ENCODE data around the gene GOLGA1.

The GOLGA1 gene

DNA sequence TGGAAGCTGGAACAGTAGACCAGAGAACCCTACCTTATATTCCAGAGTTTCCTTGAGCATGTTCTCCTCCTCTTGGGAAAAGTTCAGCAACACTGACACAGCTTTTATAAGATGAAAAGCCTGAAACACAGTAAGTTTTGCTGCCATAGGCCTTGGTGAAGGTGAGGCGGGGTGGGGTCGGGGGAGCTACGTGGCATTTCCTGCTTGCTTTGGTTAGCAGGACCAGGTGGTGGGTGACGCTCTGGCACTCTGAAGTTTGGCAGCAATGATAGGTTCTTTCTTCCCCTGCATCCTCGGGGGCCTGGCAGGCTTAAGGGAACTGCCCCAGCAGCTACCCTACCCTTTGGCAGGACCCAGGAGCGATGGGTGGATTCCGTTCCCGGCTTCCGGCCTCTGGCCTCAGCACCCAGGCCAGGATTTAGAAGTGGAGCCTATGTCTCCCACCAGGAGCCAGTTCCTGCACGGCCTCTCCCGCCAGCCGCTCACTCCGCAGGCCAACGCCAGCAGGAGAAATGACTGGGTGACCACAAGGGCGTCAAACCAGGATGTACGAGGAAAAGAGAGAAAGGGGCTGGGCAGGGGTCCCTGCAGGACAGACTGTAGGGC, 59.6 kb downstream of the GOLGA1 start:
- DNase-seq: no peak

DNA sequence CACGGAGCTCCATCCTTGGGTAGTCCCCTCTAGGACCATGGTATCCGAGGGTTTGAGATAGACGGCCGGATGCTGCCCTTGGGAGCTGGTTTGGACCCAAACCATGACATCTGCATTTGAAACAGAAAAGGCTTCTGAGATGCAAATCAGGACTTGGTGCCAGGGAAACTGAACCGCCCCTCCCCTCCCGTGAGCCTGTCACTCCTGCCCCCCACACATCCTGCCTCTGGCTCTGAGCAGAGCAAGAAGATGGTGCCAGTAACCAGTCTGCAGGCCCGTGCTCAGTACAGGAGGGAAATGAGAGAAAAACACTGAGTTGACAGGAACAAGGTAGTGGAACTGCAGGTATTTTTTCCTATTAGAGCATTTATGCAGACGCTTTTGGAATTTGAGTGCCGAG, 60.4 kb downstream of the GOLGA1 start:
- DNase-seq: no peak

DNA sequence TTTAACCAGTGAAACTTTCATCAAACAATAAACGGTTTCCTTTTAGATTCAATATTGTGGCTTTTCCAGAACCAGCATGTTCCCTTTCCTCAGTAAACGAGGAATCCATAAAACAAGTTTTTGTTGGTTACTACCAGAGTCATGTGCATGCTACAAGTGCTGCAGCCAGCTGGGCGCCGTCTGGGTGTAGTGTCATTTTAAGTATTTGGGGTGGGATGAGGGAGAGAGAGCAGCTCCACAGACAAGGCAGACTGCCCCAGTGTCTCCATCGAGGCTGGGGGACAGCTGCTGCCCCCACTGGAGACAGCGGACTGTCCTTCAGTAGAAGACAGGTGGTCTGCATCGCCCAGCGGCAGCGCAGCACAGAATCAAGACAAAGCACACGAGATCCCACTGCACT, 61.7 kb downstream of the GOLGA1 start:
- no peak for DNase-seq

DNA sequence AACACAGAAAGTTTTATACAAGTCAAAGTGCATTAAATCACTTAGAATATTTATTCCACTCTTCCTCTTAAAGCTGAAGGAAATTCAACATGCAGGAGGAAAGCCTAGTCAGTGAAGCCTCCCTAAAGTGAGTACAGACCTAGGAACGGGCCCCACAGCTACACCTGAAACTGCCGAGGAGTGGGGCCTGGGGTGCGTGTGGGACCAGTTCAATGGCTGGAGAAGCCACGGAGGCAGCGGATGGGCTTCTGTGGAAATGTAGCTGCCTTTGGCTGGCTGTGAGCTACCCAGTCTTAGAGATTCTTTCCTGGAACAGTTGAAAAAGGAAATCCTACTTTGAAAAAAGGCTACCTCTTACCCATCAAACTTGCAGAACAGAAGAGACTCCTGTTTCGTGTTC, 62.4 kb downstream of the GOLGA1 start:
- no peak for DNase-seq

DNA sequence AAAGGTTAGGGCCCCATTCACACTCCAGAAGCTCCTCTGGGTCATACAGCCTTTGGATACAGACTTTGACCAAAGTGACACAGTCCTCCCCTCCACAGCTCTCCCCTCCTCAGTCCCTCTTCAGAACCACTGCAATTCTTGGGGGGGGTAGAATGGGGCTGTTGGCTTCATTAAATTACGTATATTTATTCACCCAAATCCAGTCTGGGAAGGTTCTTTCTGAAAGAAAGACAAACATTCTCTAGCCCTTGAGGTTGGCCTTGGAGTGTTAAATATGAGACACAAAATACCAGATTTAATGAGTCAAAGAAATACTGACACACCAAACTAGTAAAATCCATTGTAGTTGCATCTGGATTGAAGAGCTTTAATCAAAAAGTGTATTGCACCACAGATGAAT, 62.9 kb downstream of the GOLGA1 start:
- no peak for DNase-seq

DNA sequence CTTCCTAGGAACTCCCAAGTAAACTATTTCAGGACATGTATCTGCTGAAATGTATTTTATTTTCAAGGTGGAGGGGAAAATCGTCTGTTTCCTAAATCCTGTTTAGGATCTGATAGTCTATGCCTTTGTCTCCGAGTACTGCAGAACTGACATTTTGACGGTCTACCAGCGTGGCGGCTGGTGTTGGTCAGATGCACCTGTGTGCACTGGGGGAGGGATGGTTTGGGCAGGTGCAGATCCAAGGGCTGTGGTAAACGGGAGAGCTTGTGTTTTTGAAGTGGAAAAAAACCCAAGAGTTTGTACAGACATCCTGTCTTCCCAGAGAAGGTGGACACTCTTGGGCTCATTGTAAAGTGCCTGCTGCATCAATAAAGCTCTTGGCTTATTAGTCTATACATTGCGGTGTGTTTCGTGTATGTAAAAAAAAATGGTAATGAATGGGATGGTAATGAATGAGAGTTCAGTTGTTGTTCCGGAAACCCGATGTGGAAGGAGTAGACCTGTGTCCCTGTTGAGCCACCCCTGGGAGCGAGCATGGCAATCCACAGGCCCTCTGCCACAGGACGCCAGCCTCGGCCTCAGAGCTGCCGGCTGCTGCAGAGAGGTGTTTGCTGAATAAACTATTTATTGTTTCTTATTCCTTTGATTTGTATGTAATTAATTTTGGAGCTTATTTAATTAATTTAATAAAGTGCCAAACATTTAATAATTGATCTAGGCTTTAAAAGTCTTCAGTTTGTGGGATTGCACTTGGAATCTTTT, 63.7 kb downstream of the GOLGA1 start:
- no peak for DNase-seq

DNA sequence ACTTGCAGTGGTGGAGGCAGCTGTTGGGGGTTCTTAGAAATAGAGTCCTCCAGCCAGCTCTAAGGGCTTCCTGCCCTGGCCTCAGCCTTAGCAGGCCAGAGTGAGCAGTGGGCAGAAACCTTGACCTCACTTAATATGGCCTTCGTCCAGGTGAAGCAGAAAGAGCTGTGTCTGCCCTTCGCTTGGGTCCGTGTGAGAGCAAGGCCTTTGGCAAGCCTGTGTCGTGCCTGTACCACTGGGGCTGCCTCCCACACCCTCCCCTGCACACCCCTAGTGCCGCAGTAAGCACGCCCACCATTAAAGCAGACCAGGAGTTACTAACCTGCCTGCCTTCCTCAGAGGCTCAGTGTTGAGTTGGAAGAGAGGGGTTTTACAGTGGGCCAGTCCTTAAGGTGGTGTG, 65.4 kb downstream of the GOLGA1 start:
- no peak for DNase-seq

DNA sequence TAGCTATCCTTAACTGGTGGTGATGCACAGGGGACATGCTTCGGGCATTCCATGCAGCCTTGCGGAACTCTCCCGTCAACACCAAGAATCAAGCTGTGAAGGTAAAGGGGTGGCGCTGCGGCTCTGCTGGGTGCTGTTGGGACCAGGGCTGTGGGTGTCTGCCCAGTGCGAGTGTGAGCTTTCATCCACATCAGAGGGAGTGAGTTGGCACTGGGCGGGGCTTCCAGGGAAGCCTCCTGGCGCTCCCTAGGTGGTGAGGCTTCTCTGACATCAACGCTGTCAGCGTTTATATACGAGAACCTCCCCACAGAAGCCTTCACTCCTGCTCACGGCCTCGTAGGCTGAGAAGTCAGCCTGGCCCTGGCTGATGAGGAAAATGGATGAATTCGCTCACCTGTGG, 67.2 kb downstream of the GOLGA1 start:
- no peak for DNase-seq

DNA sequence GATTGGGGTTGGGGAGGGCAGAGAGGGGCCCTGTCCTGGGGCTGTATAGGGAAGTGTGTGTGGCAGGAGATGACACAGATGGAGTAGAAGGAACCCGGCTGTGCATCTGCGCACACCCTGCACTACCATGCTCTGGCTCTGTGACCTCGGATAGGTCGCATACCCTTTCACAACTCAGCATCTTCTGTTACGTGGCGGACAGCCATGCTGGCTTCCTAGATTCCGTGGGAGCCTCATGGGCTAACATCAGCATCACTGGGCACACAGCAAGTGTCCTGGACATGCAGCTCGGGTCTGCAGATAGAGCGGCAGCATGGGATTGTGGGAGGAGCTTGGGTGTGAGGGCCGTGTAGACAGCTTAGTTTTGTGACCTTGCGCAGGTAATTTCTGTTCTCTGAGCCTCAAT, 69.7 kb downstream of the GOLGA1 start:
- DNase-seq: no peak

DNA sequence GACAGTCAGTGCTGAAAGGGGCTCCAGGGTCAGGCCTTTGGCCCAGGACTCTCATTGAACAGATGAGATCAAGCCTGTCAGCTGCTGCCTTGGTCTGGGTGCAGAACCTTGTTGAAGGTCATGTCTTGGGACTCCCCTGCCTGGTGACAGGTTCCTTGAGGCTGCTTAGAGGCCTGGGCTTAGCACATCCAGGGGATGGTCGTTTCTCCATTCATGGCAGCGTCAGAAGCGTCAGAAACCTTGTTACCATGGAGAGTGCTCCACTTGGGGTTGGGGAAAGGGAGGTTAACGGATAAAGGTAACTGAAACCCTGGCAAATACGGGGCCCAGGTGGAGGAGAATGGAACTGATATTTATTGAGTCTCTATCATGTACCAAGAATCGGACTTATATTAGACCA, 70.2 kb downstream of the GOLGA1 start:
- no peak for DNase-seq

DNA sequence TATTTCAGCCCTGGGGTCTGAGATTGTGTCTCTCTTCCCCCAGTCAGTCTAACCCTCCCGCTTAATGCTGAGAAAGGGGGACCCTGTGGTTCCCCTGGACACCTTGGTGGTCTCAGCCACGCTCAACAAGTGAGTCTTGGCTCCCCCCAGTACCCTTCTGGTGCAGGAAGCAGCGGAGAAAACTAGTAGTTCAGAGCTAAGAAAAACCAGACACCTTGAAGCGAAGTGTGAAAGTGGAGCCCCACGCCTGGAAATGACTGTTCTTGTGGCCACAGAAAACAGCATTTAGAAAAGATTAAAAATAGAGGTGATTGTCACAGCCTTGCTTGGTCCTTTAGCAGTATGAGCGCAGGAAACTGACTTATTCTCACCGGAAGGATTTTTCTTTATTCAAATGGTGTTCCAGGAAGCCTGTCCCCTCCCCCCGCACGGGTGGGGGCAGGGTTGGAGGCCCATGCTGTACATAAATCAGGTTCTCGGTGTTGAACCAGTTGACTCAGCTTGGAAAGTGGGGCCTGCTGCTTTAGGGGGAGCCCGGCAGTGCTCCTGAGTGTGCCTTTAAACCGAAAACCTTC, 70.8 kb downstream of the GOLGA1 start:
- peak; percentile 62 for DNase-seq

DNA sequence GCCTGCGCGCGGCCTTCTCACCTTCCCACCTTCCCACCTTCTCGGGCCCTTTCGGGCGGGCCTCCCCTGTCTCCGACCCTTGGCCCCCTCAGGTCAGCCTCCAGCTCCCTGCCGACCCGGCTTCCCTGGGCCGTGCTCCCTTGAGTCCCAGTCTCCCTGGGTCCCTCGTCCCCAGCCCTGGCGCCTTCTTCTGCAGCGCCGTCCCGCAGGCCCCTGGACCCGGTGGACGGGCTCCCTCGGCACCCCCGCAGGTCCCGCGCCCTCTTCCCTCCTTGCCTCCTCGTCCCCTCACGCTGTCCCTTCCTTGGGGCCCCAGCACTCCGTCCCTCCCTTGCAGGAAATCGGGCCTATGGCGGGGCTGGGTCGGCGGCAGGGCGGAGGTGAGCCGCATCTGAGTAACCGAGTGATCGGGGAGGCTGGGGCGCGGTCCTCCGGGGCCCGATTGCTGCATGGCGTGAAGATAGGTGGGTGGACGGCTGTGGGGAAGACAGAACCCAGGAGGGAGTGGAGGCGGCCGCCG, 71.4 kb downstream of the GOLGA1 start:
- peak; percentile 49 for DNase-seq

DNA sequence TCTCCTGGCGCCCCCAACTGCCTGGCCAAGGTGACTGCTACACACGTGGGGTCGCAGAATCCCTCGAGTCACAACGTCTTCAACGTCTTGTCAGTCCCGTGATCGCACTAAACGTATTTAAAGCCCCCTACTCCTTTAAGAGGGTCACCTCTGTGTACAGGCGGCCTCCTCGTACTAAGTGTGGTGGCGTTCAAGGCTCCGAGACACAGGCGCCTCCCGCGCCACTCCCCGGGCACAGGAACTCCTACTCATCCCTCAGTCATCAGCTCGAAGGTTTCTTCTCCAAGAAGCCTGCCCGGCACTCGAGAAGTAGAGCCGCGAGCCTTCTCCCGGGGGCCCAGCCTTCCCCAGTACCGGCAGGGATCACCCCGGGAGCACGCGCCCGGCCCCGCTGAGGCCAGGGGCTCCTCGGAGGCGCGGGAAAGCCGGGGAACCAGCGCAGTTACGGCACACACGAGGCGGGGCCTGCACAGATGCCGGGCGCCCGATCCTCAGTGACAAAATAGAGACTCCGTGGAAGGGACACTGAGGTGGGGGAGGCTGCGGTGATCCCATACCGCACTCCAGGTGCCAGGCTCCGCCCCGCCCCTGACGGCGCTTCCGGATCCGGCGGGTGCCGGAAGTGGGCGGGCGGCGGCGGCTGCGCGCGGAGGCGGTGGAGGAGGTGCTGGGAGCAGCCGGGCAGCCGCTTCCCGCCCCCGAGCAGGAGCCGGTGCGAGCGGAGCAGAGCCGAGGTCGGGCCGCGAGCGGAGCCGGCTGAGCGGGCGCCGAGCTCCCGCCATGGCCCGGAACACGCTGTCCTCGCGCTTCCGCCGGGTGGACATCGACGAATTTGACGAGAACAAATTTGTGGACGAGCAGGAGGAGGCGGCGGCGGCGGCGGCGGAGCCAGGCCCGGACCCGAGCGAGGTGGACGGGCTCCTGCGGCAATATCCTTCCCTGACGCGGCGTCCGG, 72.1 kb downstream of the GOLGA1 start:
- DNase-seq: peak; percentile 87

DNA sequence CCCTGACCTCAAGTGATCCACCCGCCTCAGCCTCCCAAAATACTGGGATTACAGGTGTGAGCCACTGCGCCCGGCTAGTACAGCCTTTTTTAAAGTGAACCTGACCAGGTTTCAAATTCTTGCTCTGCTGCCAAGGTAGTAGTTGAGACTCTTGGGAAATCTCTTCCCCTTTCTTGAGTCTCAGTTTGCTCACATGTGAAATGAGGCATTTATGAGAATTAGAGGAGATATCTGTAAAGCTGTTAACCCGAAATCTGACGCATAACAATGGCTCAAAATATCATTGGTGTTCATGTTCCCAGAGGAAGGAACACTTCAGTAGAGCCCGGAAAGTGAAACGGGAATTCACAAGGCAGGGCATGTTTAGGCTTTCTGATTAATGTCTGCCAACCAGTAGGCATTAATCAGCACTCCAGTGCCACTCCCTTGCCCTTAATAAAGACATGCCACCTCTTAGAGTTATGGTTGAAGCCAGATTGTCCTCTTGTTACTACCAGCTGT, 77.5 kb downstream of the GOLGA1 start:
- DNase-seq: peak; percentile 39

DNA sequence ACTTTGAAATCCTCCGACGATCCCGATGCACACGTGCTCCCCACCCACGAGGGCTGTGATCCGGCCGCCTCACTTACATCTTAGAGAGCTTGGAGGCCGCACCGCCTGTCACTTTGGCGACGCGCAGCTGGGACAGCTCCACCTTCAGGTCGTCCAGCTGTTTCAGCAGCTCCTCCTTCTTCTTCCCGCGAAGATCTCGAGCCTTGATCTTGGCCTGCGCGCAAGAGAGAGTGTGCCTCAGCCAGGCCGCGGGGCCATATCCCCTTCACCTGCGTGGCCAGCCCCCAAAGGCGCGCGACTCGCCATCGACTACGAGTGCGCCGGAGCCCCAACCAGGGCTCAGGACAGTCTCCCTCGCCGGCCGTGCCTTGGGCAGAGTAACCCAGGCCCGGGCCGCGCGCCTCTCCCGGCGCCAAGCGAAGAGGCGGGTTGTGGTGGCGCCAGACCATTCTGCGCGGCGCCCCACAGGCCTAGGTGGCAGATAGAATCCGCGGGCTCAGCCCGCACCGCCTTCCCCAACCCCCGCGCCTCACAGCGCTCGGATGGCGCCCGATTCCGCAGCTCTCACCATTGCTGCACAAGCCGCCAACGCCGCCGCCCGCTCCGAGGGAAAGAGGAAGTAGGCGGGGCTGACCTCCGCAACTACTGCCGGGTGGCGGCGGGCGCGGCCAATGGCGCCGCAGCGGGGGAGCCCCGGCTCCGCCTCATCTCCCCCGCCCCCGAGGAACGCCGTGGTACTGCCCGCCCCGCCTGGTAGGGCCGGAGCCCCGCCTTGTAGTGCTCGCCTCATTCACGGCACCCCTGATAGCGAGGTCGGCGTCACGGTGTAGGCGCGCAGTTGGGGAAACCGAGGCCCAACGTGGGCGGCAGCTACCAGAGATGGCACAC, 79.3 kb downstream of the GOLGA1 start, which contains the start of the genes ARPC5L and RPL35:
ARPC5L (plus strand) TSS at position 789 of the 888 bp plus-strand sequence. CDS start 7,161 bp downstream, outside the sequence.
RPL35 (minus strand) TSS at position 616 of the 888 bp plus-strand sequence; CDS start at position 571, 45 bp downstream.
- DNase-seq: peak; percentile 92

DNA sequence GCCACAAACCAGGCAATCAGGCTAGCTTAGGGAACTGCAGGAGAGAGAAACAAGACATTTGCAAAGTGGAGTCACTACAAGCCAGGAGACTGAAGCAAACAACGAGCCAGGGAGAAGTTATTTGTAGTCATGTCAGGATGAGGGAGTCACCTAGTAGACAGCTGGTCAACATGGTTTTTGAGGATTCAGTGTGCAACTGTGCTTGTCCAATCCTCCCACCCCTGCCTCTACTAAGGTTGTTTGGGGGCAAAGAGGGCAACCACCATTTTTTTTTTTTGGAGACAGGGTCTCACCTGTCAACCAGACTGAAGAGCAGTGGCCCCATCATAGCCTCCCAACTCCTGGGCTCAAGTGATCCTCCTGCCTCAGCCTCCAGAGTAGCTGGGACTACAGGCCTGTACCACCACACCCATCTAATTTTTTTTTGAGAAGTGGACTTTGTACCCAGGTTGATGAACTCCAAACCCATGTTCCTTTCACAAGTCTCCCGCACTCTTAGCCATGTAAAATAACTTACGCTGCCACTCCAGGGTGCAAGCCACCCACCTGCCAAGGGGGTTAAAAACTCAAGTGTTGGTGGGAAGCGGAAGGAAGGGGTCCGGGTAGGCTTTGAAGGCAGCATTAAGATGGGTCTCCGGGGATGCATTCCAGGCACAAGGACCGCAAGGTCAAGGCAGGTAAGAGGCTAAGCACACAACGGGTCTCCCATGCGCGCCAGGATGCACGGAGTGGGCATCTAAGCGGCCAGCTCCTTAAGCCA, 80.1 kb downstream of the GOLGA1 start:
- DNase-seq: no peak

DNA sequence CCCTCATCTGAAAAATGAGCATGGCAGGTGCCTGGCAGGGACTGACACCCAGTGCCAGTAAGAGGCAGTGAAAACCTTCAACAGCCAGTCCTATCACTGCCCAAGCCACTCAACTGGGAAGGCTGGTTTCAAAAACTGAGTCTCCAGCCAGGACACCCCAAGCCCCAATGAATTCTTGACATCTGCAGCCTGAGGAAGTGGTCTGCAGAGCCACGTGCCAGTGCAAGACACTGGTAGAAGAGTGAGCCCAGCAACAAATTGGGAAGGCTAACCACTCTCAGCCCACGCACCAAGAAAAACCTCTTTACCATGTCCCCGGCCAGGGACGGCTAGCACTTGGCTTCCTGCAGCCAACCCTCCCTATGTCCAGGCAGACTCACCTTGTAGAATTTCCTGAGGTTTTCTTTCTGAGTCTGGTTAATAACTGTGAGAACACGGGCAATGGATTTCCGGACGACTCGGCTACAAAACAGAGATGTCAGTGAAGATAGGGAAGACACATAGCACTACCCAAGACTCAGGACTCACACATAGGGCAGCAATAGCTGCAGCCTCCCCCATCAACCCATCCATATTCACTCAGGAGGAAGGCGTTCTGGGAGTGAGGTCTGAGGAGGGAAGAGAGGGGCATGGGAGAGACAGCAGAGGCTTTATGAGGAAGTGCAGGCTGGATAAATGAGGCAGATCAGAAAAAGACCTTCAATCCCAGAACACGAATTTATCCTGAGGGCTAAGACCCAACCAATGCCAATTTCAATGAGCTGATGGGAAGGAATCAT, 80.9 kb downstream of the GOLGA1 start:
- DNase-seq: no peak

DNA sequence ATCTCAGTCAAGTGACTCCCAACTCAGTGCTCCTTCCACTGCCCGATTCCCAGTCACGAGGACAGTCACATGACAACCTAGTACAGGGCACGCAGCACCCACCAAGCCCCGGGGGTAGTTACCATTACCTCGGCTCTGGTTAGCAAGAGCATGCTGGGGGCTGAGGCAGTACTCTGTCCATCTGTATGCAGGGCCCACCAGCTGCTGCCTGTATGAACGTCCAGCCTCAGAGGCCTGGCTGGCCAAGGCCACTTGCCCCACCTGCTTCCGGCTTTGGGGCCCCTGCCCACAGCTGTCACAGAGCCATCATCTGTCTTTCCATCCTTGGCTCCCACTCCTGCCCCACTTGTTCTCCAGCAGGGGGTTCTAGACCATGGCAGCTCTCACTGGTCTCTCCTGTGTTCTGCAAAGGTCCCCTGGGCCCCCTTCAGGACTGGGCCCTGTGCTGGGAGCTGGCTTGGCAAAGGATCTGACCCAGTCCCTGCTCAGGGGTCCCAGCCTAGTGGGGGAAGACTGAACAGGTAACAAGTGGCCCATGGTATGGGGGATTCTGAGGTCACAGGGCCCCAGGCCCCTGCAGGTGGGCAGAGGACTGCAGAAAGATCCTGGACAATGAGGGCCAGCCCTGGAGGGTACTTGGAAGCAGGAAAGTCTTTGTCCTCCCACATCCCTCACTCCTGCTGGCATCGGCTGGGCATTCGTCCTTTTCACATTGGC, 82.4 kb downstream of the GOLGA1 start:
- DNase-seq: no peak

DNA sequence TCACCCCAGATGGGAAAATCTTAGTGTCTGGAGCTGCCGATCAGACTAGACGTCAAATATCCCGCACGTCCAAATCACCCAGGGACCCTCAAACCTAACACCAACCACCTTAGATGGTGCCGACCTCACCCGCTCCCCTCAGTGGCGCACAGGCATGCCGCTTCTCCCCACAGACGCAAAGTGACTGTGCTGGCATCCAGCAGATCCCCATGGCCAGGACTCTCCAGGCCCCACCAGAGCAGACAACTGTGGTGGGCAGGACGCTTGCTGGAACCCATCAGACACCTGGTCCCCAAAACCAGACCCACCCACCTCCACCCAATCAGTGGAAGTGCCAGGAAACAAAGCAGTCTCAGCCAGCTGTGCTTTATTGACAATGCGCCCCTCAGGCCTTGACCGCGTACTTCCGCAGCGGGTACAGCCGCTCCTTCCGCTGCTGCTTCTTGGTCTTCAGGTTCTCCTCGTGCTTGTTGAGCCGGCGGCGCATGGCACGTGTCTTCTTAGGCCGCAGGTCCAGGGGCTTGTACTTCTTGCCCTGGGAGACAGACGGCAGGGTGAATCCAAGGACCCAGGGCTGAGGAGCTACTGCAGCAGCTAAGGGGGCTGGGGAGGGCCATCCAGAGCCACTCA, 83.2 kb downstream of the GOLGA1 start:
- no peak for DNase-seq

Measured in hematopoietic multipotent progenitor cell treated with erythropoietin and hydrocortisone succinate and interleukin-3 and kit ligand, for 8 days (in vitro differentiated cells).